ENCODE results near the gene CFAP70.
"Not testable (repeated sequence)": the region's sequence is repeated elsewhere in the genome, so short reads cannot be mapped to it uniquely, and the experiment has no call there.

Gene CFAP70

DNA sequence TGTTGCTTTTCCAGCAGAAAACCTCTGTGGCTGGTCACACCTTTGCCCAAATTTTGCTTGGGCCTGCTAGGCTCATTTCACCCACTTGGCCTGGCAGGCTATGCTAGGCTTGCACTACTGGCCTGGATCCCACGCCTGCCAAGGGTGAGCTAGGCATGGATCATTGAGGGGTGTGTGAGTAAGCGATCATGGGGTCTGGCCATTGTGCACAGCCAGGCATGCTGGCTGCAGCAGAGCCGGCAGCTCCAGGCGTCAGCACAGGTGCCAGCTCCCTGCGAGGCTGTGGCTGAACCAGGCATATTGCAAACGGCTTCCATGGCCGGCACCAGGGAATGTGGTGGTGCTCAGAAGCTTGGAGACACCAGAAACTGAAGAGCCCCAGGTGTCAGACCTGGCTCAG lies 19.2 kb downstream of the CFAP70 start:
- no peak for DNase-seq (ENCODE audit: low spot score)

DNA sequence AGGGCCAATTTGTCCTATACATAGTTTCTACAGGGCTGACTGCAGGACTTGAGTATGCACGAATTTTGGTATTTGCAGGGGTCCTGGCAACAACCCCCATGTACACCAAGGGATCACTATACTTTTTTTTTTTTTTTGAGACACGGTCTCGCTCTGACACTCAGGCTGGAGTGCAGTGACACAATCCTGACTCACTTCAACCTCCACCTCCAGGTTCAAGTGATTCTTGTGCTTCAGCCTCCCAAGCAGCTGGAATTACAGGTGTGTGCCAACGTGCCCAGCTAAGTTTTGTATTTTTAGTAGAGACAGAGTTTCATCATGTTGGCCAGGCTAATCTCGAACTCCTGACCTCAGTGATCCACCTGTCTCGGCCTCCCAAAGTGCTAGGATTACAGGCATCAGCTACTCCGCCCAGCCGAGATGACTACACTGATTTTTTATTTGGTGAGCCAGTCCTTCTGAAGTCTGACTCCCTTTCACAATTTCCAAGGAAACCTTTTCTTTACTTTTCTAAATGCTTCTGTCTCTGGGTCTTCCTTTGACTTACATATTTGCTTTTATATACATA lies 19.8 kb downstream of the CFAP70 start:
- no peak for DNase-seq (ENCODE audit: low spot score)

DNA sequence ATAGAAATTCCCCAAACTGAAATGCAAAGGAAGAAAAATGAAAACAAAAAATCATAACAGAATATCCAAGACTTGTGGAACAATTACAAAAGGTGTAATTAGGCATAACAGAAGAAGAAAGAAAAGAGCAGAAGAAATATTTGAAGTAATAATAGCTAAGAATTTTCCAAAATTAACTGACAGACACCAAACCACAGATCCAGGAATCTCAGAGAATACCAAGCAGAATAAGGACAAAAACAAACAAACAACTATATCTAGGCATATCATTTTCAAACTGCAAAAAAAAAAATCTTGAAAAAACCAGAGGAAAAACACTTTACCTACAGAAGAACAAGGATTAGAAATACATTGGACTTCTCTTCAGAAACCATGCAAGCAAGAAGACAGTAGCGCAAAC lies 25.5 kb downstream of the CFAP70 start:
- DNase-seq (ENCODE audit: low spot score): no peak

DNA sequence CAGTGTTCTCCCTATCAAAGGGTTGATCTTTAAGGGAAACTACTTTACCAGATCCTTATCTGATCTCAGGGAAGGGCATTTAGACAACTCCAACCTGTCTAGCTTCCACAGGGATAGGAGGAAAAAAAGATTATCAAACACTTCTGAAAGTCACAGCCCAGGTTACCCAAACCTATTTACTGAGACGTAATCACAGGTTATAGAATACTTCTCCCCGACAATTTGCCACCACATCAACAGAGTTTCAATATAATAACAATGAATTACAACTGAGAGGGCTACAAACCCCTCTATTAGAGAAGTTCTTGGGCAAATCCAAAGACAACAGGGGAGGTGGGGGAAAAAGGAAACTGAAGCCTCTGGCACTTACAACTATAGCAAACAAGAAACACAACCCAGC lies 26.3 kb downstream of the CFAP70 start:
- DNase-seq (ENCODE audit: low spot score): no peak

DNA sequence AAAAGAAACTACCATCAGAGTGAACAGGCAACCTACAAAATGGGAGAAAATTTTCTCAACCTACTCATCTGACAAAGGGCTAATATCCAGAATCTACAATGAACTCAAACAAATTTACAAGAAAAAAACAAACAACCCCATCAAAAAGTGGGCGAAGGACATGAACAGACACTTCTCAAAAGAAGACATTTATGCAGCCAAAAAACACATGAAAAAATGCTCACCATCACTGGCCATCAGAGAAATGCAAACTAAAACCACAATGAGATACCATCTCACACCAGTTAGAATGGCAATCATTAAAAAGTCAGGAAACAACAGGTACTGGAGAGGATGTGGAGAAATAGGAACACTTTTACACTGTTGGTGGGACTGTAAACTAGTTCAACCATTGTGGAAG lies 30.1 kb downstream of the CFAP70 start:
- DNase-seq (ENCODE audit: low spot score): not testable (repeated sequence)

DNA sequence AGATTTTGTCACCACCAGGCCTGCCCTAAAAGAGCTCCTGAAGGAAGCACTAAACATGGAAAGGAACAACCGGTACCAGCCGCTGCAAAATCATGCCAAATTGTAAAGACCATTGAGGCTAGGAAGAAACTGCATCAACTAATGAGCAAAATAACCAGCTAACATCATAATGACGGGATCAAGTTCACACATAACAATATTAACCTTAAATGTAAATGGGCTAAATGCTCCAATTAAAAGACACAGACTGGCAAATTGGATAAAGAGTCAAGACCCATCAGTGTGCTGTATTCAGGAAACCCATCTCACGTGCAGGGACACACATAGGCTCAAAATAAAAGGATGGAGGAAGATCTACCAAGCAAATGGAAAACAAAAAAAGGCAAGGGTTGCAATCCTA lies 33.4 kb downstream of the CFAP70 start:
- not testable (repeated sequence) for DNase-seq (ENCODE audit: low spot score)

DNA sequence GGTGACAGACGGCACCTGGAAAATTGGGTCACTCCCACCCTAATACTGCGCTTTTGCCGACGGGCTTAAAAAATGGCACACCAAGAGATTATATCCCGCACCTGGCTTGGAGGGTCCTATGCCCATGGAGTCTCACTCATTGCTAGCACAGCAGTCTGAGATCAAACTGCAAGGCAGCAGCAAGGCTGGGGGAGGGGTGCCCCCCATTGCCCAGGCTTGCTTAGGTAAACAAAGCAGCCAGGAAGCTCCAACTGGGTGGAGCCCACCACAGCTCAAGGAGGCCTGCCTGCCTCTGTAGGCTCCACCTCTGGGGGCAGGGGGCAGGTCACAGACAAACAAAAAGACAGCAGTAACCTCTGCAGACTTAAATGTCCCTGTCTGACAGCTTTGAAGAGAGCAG lies 35.1 kb downstream of the CFAP70 start:
- DNase-seq (ENCODE audit: low spot score): not testable (repeated sequence)

DNA sequence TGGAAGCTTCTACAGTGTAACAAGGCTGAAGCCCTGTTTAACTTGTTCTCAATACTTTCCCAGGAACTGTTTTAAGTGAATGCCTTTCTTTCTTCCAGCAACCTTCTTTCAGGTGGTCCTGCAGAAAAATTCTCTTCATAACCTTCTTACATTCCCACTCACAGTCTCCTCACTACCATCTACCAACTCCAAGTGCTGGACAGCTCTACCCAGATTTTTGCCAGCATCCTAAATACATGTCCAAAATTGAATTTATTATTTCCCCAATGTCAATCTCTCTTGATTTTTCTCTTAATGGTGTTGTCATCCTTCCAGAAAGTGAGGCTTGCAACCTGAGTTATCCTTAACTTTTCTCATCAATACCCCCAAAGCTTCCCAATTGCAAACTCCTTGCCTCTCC lies 48.2 kb downstream of the CFAP70 start:
- DNase-seq (ENCODE audit: low spot score): no peak

DNA sequence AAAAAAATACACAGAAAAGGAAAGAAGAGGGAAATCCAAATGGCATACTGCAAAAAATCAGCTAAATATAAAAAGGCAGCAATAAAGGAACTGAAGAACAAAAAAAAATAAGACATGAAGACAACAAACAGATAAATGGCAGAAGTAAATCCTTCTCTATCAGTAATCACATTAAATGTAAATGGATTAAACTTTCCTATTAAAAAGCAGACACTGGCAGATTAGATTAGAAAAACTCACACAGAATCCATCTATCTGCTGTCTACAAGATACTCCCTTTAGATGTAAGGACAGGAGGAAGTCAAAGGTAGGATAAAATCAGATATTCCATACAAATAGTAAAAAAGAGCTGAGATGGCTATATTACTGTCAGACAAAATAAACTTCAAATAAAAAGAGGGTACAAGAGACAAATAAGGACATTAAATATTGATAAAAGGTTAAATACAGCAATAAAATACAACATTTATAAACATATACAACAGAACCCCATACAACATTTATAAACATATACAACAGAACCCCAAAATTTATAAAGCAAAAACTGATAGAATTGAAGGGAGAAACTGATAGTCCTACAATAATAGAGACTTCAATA lies 51.4 kb downstream of the CFAP70 start:
- no peak for DNase-seq (ENCODE audit: low spot score)

DNA sequence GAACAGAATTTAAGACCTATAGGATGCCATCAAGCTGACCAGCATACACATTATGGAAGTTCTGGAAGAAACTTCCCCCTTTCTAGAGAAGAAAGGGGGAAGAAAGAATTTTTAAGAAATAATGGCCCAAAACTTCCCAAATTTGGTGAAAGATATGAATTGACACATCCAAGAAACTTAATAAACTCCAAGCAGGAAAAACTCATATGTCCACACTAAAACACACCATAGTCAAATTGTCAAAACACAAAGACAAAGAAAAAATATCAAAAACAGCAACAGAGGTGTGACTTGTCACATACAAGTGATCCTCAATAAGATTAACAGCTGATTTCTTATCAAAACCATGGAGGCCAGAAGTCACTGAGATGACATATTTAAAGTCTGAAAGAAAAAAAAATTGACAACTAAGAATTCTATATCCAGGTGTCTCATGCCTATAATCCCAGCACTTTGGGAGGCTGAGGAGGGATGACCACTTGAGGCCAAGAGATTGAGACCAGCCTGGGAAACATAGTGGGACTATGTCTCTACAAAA lies 52.4 kb downstream of the CFAP70 start:
- DNase-seq (ENCODE audit: low spot score): no peak

DNA sequence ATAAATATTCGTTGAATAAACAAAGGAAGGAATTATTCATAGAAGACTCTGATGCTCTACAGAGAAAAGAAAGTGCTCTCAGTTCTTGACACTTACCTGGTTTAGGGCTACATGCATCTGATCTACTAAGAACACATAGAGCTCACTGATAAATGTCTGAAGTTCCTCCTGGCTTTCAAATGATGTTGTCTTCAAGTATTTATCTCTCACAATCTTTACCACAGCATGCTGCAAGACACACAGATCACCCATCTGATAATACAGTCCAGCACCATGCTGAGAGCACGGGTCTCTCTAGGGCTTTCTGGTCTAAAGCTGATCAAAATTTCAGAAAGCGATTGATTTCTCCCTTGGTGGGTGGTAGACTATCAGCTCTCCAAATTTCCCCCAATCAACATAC lies 61.7 kb downstream of the CFAP70 start:
- DNase-seq (ENCODE audit: low spot score): peak; percentile 42

DNA sequence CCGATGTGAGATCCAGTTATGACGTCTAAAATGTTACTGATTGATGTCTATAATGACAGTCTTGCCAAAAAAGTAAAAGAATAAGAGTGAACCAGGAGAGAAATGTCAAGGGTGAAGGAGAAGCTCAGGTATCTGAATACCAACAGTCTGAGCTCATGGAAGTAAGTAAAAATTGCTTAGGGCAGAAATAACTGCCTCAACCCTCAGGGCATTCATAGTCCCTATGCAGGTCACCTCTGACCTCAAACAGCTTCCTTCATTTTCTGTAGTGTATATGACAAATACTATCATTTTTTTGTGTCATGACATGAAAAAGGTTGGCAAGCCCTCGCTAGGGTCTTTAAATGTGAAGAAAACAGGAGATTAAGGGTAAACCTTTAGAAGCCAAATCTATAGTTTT lies 65.2 kb downstream of the CFAP70 start:
- no peak for DNase-seq (ENCODE audit: low spot score)

DNA sequence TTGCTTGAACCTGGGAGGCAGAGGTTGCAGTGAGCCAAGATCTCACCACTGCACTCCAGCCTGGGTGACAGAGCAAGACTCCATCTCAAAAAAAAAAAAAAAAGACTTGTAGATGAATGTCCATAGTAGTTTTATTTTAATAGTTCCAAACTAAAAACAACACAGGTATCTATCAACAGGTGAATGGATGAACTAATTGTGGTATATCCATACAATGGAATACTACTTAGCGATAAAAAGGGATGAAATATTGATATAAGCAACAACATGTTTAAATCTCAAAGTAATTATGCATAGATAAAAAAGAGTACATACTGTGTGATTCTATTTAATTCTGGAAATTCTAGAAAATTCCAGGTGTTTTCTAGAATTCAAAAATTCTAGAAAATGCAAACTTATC lies 68.7 kb downstream of the CFAP70 start:
- DNase-seq (ENCODE audit: low spot score): no peak

DNA sequence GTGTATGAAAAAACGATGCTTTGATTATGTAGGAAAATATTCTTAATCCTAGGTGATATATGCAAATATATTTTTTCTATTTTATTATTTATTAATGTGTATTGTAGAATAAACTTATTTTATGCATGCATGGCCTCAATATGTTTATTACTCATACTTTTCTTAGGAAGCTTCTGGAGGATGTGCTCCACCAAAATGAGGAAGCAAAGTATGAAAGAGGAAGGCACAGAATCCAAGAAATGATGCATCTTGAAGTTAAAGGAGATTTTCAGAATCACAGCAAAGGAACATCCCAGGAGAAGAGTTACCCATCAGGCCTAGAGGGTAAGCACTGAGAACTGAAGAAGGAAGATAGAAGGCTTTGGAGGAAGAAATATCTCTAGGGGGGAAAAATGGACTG lies 71.2 kb downstream of the CFAP70 start:
- DNase-seq (ENCODE audit: low spot score): no peak

DNA sequence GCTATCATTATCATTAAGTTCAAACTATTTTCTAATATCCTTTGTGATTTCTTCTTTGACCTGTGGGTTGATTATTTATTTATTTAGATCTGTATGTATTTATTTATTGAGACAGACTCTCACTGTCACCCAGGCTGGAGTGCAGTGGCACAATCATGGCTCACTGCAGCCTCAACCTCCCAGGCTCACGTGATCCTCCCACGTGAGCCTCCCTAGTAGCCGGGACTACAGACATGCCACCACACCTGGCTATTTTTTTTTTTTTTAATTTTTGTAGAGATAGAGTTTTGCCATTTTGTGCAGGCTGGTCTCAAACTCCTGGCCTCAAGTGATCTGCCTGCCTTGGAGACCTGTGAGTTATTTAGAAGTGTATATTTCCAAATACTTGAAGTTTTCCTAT lies 77.6 kb downstream of the CFAP70 start:
- DNase-seq (ENCODE audit: low spot score): no peak

DNA sequence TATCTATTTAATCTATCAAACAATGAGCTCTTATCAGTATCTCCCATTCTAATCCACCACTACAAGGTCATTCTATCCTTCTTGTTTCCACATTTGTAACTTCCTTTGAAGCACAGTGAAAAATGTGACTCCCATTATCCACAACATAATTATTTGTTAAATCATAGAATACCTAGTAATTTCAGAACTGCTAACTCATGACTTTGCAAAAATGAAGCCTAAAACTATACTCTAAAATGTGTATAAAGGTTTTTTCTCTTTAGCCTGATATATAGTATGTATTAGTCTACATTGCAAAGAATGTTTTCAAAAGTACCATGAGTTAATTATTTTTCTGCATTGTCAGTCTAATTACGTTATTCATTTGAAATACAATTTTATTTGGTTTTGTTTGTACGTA lies 94.2 kb downstream of the CFAP70 start:
- DNase-seq (ENCODE audit: low spot score): no peak

DNA sequence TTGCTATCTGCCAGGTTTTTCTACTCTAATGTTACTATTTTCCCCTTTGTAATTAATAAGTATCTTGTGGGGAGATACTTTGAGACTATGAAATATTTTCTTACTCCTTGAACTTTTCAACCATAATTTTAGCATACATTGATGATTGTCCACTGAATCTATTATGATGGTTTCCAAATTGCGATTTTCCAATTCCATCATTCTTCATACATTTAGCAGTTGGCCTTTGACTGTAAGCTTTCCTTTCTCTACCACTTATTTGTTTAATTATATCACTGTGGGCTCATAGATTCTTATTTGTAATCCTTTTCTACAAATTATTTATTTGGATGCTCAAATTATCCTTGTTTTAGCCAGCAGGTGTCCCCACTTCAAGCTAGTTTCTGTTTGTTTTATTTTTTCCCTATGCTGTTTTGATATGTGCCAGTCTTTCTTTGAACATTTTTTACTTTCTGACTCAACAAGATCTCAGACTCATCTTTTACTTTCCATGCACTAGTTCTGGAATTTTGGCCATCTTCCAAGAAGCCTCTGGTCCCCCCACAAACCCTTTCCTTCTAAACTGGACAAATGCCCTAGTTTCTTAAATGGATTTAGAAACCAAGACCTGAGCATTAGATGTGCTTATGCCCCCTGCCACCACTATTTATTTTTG lies 94.8 kb downstream of the CFAP70 start:
- DNase-seq (ENCODE audit: low spot score): peak; percentile 17

DNA sequence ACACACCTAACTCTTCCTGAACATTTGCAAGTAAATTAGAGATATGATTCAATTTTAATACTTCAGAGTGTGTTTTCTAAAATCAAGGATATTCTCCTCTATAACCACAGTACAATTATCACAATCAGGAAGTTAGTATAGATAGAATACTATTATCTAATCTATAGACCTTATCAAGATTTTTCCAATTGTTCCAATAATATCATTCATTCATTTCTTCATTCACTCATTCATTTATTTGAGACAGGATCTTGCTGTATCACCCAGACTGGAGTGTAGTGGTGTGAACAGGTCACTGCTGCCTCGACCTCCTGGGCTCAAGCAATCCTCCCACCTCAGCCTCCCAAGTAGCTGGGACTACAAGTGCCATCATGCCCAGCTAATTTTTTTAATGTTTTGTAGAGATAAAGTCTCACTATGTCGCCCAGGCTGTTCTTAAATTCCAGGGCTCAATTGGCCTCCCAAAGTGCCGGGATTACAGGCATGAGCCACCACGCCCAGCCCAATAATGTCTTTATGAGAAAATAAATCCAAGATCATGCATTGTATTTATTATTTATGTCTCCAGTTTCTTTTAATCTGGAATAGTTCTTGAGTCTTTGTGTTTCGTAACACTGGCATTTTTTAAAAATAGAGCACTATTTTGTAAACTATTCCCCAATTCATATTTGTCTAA lies 95.6 kb downstream of the CFAP70 start:
- DNase-seq (ENCODE audit: low spot score): no peak

DNA sequence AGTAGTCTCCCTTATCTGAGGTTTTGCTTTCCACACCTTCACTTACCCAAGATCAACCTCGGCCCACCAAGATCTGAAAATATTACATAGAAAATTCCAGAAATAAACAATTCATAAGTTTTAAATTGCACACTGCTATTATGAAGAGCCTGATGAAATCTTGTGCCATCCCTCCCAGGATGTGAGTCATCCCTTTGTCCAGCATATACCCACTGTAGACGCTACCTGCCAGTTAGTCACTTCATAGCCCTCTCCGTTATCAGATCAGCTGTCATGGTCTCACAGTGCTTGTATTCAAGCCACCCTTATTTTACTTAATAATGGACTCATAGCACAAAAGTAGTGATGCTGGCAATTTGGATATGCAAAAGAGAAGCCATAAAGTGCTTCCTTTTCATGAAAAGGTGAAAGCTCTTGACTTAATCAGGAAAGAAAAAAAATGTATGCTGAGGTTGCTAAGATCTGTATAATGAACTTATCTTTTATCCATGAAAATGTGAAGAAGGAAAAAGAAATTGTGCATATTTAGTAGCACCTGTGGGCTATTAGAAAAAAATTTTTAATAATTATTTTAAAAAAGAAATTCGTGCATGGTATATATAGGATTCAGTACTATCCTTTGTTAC lies 96.4 kb downstream of the CFAP70 start:
- DNase-seq (ENCODE audit: low spot score): no peak

DNA sequence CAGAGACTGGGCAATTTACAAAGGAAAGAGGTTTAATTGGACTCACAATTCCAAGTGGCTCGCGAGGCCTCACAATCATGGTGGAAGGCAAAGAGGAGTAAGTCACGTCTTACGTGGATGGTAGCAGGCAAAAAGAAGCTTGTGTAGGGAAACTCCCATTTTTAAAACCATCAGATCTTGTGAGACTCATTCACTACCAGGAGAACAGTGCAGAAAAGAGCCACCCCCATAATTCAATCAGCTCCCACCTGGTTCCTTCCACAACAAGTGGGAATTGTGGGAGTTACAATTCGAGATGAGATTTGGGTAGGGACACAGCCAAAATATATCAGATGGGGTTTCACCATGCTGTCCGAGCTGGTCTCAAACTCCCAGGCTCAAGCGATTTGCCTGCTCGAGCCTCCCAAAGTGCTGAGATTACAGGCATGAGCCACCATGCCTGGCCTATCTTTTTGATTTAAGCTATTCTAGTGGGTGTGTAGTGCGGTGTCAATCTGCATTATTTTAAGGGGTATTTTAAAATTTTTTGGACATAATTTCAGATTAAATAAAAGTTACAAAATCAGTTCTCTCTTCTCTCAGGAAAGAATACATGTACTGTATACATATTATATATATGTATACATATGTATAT lies 97.2 kb downstream of the CFAP70 start:
- DNase-seq (ENCODE audit: low spot score): no peak

DNA sequence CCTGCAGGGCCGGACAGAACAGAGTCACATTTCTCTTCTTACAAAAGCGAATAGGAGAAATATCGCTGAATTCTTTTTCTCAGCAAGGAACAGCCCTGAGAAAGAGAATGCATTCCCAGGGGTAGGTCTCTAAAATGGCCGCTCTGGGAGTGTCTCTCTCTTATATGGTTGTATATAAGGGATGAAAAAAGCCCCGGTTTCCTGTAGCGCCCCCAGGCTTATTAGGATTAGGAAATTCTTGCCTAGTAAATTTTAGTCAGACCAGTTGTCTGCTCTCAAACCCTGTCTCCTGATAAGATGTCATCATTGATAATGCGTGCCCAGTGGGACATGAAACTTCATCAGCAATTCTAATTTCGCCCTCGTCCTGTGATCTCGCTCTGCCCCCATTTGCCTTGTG lies 100.1 kb downstream of the CFAP70 start:
- DNase-seq (ENCODE audit: low spot score): not testable (repeated sequence)

DNA sequence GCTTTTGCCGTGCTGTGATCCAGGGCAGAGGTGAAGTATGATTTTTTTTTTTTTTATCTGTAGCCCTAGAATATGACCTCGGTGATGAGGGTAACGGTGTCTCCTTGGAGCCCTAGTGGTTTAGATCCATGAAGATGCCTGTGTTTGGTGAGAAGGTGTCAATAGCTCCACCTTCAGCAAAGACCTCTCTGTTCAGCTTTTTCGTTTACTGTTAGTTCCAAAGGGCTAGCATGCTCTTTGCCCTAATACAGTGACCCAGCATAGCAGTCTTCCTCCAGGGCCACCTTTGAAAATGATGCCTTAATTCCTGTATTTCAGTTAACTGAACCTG lies 105.5 kb downstream of the CFAP70 start:
- peak; percentile 12 for DNase-seq (ENCODE audit: low spot score)
